Lower lobe of right lung (tissue), 2 donors: ENCODE results near the gene TMEM131L. TPM values are rescaled to one million over a fixed set of nuclear protein-coding genes. Genes with fewer than 3 reads are reported as not detected.
A peak's percentile ranks its signal among the peaks of the same experiment; 100 is the strongest.

Experiments
- ATAC-seq, 2 donors: fragments of 200-7000 bp; cut with Tn5 transposase; one replicate each; pipeline ENCODE4 v1.9.1; 2020 to 2022; ENCODE audit warnings: mild to moderate bottlenecking in 2 of 2, moderate library complexity in 2 of 2
- DNase-seq: peaks from one replicate; pipeline ENCODE4 v3.0.0-alpha.2; 2020
- H3K27ac ChIP-seq: fragments of 200-600 bp; one replicate; pipeline ENCODE4 v1.8.0; 2022
- H3K27me3 ChIP-seq: fragments of 200-600 bp; one replicate; pipeline ENCODE4 v1.8.0; 2022; ENCODE audit warnings: low read depth
- H3K36me3 ChIP-seq: fragments of 200-600 bp; one replicate; pipeline ENCODE4 v1.8.0; 2022; ENCODE audit warnings: mild to moderate bottlenecking
- H3K4me1 ChIP-seq: fragments of 200-600 bp; one replicate; pipeline ENCODE4 v1.8.0; 2022
- H3K4me3 ChIP-seq: fragments of 200-600 bp; one replicate; pipeline ENCODE4 v1.8.0; 2022; ENCODE audit warnings: mild to moderate bottlenecking
- H3K9me3 ChIP-seq: fragments of 200-600 bp; one replicate; pipeline ENCODE4 v1.8.0; 2022
- CTCF ChIP-seq: fragments of 200-600 bp; IDR thresholded peaks from one replicate; pipeline ENCODE4 v1.8.0; 2022; ENCODE audit warnings: antibody characterized with exemption, mild to moderate bottlenecking
- intact Hi-C: fragments of 100-400 bp; cut with DNase I; formaldehyde crosslinking; loops from one replicate; pipeline ENCODE4 v1.11.0; 2022
- total RNA-seq: library from RNA; stranded (reverse); fragmentation: NEBNext Ultra II Directional; extraction: Animal tissue kit (Norgen Biotek cat#: 25700); gene quantifications from one replicate; pipeline ENCODE4 v1.2.1, GENCODE V29; 2021
- donor health status: DM: no; HTN: yes; CAD: no; lungs with severe emphysema.

Gene TMEM131L
- total RNA-seq, 1 donor from 2014 or later = 21.7 TPM

- ATAC-seq (no peak), DNase-seq (no peak)
- TF ChIP-seq CTCF = no peak
- Histone ChIP-seq H3K27me3 (no peaks in the 10 kb centered on the region), H3K9me3 (no peaks in the 10 kb centered on the region), H3K36me3 (peaks cover 49% of the 10 kb centered on the region), H3K4me1 (peaks cover 5% of the 10 kb centered on the region), H3K27ac (no peak overlapping the region), H3K4me3 (no peak overlapping the region)
- intact Hi-C loops = no loop called here
Observed at GRCh38 chr4:153611679-153612078, 145.5 kb downstream of the TMEM131L start.

GRCh38 chr4:153612878-153613277, 146.7 kb downstream of the TMEM131L start:
- no peak for ATAC-seq
- H3K4me1 ChIP-seq = peaks cover 5% of the 10 kb centered on the region
- no peak overlapping the region for H3K27ac ChIP-seq
- no peaks in the 10 kb centered on the region for H3K9me3 ChIP-seq
- no peak overlapping the region for H3K4me3 ChIP-seq
- DNase-seq = no peak
- peaks cover 43% of the 10 kb centered on the region for H3K36me3 ChIP-seq
- intact Hi-C loops = no loop called here
- no peaks in the 10 kb centered on the region for H3K27me3 ChIP-seq
- TF ChIP-seq CTCF = no peak

- Histone ChIP-seq H3K4me1 (no peaks in the 10 kb centered on the region), H3K4me3 (no peak overlapping the region), H3K36me3 (peaks cover 59% of the 10 kb centered on the region), H3K27me3 (no peaks in the 10 kb centered on the region), H3K27ac (no peak overlapping the region), H3K9me3 (no peaks in the 10 kb centered on the region)
- ATAC-seq (peak; percentile 13 to 45), DNase-seq (no peak)
- intact Hi-C loops = no loop called here
- no peak for TF ChIP-seq CTCF
Observed at GRCh38 chr4:153616006-153616555, 149.9 kb downstream of the TMEM131L start.

- Histone ChIP-seq H3K9me3 (no peaks in the 10 kb centered on the region), H3K27me3 (no peaks in the 10 kb centered on the region), H3K4me1 (no peaks in the 10 kb centered on the region), H3K27ac (no peak overlapping the region), H3K36me3 (peaks cover 72% of the 10 kb centered on the region), H3K4me3 (no peak overlapping the region)
- no peak for ATAC-seq
- DNase-seq = no peak
- no peak for TF ChIP-seq CTCF
- intact Hi-C loops = no loop called here
Observed at GRCh38 chr4:153618833-153619232, 152.7 kb downstream of the TMEM131L start.

GRCh38 chr4:153619811-153620210, 153.7 kb downstream of the TMEM131L start:
- ATAC-seq (no peak), DNase-seq (no peak)
- intact Hi-C loops = no loop called here
- Histone ChIP-seq H3K4me1 (no peaks in the 10 kb centered on the region), H3K27me3 (no peaks in the 10 kb centered on the region), H3K36me3 (peaks cover 72% of the 10 kb centered on the region), H3K9me3 (no peaks in the 10 kb centered on the region), H3K4me3 (no peak overlapping the region), H3K27ac (no peak overlapping the region)
- no peak for TF ChIP-seq CTCF

GRCh38 chr4:153620352-153620751, 154.2 kb downstream of the TMEM131L start:
- no peak for TF ChIP-seq CTCF
- no peaks in the 10 kb centered on the region for H3K4me1 ChIP-seq
- intact Hi-C loops = no loop called here
- H3K36me3 ChIP-seq = peaks cover 77% of the 10 kb centered on the region
- ATAC-seq (no peak), DNase-seq (no peak)
- no peak overlapping the region for H3K27ac ChIP-seq
- no peak overlapping the region for H3K4me3 ChIP-seq
- H3K9me3 ChIP-seq = no peaks in the 10 kb centered on the region
- H3K27me3 ChIP-seq = no peaks in the 10 kb centered on the region
